GM10248 (cell line): ENCODE results near the gene CPN1.

Experiments
- CTCF ChIA-PET: fragments of 300-600 bp; sonication (Branson Sonifier 250); formaldehyde crosslinking; extraction: SDS; loops from one replicate; lab custom pipeline; 2021; ENCODE audit warnings: antibody characterized with exemption; lab: Yijun Ruan, JAX
- POLR2A ChIA-PET: fragments of 350-650 bp; sonication (Branson Sonifier 250); formaldehyde crosslinking; extraction: SDS; loops from one replicate; lab custom pipeline; 2020; ENCODE audit warnings: antibody characterized with exemption; lab: Yijun Ruan, JAX
- DNase-seq: peaks from one replicate; pipeline ENCODE4 v3.0.0; 2012; ENCODE audit errors: extremely low spot score
- CTCF ChIP-seq: IDR thresholded peaks from 2 replicates; pipeline ENCODE4 v1.5.1; 2012; ENCODE audit warnings: mild to moderate bottlenecking, low read depth; ENCODE audit errors: extremely low read depth, missing control alignments, control extremely low read depth

The CPN1 gene

GRCh38 chr10:100043796-100044195 is 37.9 kb downstream of the CPN1 start:
- CTCF ChIA-PET: interaction anchor here (0.7 to 13.2 kb wide), 4 partner anchors 22 to 196 kb away, joined by 4 to 231 read pairs (median 32); no protein-coding TSS in a partner anchor
- POLR2A ChIA-PET: no interaction called here
- no peak for TF ChIP-seq CTCF

GRCh38 chr10:100043344-100043743 is 38.3 kb downstream of the CPN1 start:
- POLR2A ChIA-PET: no interaction called here
- CTCF ChIA-PET: interaction anchor here (0.7 to 13.2 kb wide), 4 partner anchors 22 to 196 kb away, joined by 4 to 231 read pairs (median 20); partner anchors contain the start of gene DNMBP
- DNase-seq: no peak
- TF ChIP-seq CTCF: no peak

More at GRCh38 chr10:100043796-100044195, 37.9 kb downstream of the CPN1 start:
- DNase-seq: no peak

GRCh38 chr10:100041306-100042002 is 40.2 kb downstream of the CPN1 start:
- CTCF ChIA-PET: interaction anchor here (1.3 to 2.6 kb wide), 3 partner anchors 11 to 32 kb away, joined by 4 to 7 read pairs (median 4); partner anchors contain the start of gene DNMBP
- no peak for DNase-seq
- POLR2A ChIA-PET: no interaction called here
- TF ChIP-seq CTCF: no peak

- no peak for TF ChIP-seq CTCF
- POLR2A ChIA-PET: no interaction called here
- CTCF ChIA-PET: interaction anchor here (1.0 to 5.3 kb wide), 6 partner anchors 8 to 193 kb away, joined by 3 to 39 read pairs (median 4); partner anchors contain the start of gene DNMBP
- DNase-seq: no peak
Observed at GRCh38 chr10:100038561-100039071, 43.1 kb downstream of the CPN1 start.

GRCh38 chr10:100037758-100038315 is 43.8 kb downstream of the CPN1 start:
- no peak for DNase-seq
- ChIA-PET CTCF (interaction anchor here (0.7 to 5.3 kb wide), 7 partner anchors 8 to 192 kb away, joined by 3 to 39 read pairs (median 3); partner anchors contain the start of gene DNMBP), POLR2A (no interaction called here)

More at GRCh38 chr10:100037758-100038315, 43.8 kb downstream of the CPN1 start:
- no peak for TF ChIP-seq CTCF
